Measurements from ENCODE around the gene TSPAN17.

DNA sequence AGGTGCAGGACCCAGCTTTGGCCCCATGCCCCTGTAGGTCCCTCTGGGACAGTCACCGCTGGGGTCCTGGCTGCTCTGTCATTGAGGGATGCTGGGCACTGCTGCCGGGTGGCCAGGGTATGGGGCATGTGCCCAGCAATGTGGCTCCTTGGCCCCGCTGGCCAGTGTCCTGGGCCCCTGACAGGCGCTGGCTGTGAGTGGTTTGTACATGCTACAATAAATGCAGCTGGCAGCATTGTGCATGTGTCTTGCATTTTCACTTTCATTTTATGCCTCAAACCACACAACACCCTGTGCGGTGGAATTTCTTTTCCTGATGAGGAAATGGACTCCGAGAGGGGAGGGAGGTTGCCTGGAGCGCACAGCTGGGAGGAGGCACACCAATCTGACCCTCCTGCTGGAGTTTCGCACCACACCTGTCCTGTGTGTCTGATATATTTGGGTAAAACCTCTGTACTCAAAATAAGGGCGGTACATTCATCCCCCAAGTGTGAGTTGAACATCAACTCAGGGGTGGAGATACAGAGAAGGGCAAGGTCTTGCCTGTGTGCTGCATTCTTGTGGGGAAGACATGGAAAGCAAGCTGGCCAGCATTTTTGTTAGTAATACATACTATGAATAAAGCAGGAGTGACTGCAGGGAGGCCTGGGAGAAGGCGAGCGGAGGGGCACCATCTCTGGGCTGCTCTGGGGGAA, 11.7 kb downstream of the TSPAN17 start:
- TF ChIP-seq, protein P1, sequence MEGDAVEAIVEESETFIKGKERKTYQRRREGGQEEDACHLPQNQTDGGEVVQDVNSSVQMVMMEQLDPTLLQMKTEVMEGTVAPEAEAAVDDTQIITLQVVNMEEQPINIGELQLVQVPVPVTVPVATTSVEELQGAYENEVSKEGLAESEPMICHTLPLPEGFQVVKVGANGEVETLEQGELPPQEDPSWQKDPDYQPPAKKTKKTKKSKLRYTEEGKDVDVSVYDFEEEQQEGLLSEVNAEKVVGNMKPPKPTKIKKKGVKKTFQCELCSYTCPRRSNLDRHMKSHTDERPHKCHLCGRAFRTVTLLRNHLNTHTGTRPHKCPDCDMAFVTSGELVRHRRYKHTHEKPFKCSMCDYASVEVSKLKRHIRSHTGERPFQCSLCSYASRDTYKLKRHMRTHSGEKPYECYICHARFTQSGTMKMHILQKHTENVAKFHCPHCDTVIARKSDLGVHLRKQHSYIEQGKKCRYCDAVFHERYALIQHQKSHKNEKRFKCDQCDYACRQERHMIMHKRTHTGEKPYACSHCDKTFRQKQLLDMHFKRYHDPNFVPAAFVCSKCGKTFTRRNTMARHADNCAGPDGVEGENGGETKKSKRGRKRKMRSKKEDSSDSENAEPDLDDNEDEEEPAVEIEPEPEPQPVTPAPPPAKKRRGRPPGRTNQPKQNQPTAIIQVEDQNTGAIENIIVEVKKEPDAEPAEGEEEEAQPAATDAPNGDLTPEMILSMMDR (IDR thresholded peaks at IDR 0.05) = no peak
- TF ChIP-seq POLR2A (IDR thresholded peaks at IDR 0.05) = no peak

All from right lobe of liver (tissue), 4 donors.